HG02571 (cell line): ENCODE measurements around the gene CACNA1B.

Experiments
- ATAC-seq: cut with Tn5 transposase; IDR thresholded peaks from one replicate; pipeline ENCODE4 v1.9.1; 2021; ENCODE audit warnings: mild to moderate bottlenecking, moderate library complexity; ENCODE audit not compliant: unreplicated experiment

Gene CACNA1B

GRCh38 chr9:138050472-138051330 is 173.1 kb downstream of the CACNA1B start:
- no peak for ATAC-seq

GRCh38 chr9:138051586-138052321 is 174.2 kb downstream of the CACNA1B start:
- ATAC-seq, result no peak

- ATAC-seq, result no peak
Measured at GRCh38 chr9:138052322-138052615, 174.7 kb downstream of the CACNA1B start.

GRCh38 chr9:138052635-138053320 is 175.2 kb downstream of the CACNA1B start:
- no peak for ATAC-seq

GRCh38 chr9:138053321-138053868 is 175.8 kb downstream of the CACNA1B start:
- no peak for ATAC-seq

GRCh38 chr9:138053996-138054752 is 176.6 kb downstream of the CACNA1B start:
- no peak for ATAC-seq

- ATAC-seq, result no peak
Measured at GRCh38 chr9:138057726-138058125, 180.1 kb downstream of the CACNA1B start.

- no peak for ATAC-seq
Measured at GRCh38 chr9:138058181-138058580, 180.6 kb downstream of the CACNA1B start.

- no peak for ATAC-seq
Measured at GRCh38 chr9:138059196-138059595, 181.6 kb downstream of the CACNA1B start.

- no peak for ATAC-seq
Measured at GRCh38 chr9:138060365-138060764, 182.8 kb downstream of the CACNA1B start.

- ATAC-seq, result no peak
Measured at GRCh38 chr9:138060881-138061280, 183.3 kb downstream of the CACNA1B start.

GRCh38 chr9:138061631-138062030 is 184.0 kb downstream of the CACNA1B start:
- no peak for ATAC-seq

GRCh38 chr9:138062196-138062595 is 184.6 kb downstream of the CACNA1B start:
- ATAC-seq, result no peak

GRCh38 chr9:138063033-138063432 is 185.5 kb downstream of the CACNA1B start:
- no peak for ATAC-seq

- ATAC-seq, result no peak
Measured at GRCh38 chr9:138063785-138064184, 186.2 kb downstream of the CACNA1B start.

- ATAC-seq, result no peak
Measured at GRCh38 chr9:138064547-138064946, 187.0 kb downstream of the CACNA1B start.

- ATAC-seq, result no peak
Measured at GRCh38 chr9:138065287-138065686, 187.7 kb downstream of the CACNA1B start.

GRCh38 chr9:138066049-138066448 is 188.5 kb downstream of the CACNA1B start:
- ATAC-seq, result no peak

GRCh38 chr9:138067613-138068367 is 190.2 kb downstream of the CACNA1B start:
- no peak for ATAC-seq

GRCh38 chr9:138068601-138069035 is 191.0 kb downstream of the CACNA1B start:
- no peak for ATAC-seq
